Measurements from ENCODE around the gene RNF144B. TPM values are rescaled to one million over a fixed set of nuclear protein-coding genes. Genes with fewer than 3 reads are reported as not detected.

The RNF144B gene
- total RNA-seq = 10 to 100 TPM in 3 of 5 donors, 1 to 10 TPM in 2; 1.7 to 81.7 (median 12.5) TPM
- polyA plus RNA-seq = 1 to 10 TPM; 2.1 to 4.8 (median 4.5) TPM
- long read RNA-seq, donor 1 = 0 reads
- long read RNA-seq, donor 2, full-length matches to known transcripts = 2 of 2 reads
- long read RNA-seq, donor 2, partial matches to known transcripts = 0 of 2 reads
- long read RNA-seq, donor 2, other reads (novel, unspliced or antisense) = 0 of 2 reads
- long read RNA-seq, donor 3, full-length matches to known transcripts = 1 of 1 reads
- long read RNA-seq, donor 3, partial matches to known transcripts = 0 of 1 reads
- long read RNA-seq, donor 3, other reads (novel, unspliced or antisense) = 0 of 1 reads
- long read RNA-seq, donor 4 = 0 reads
- long read RNA-seq, donor 5, partial matches to known transcripts = 5 of 5 reads
- long read RNA-seq, donor 5, other reads (novel, unspliced or antisense) = 0 of 5 reads
- long read RNA-seq, donor 6, full-length matches to known transcripts = 2 of 2 reads
- long read RNA-seq, donor 6, partial matches to known transcripts = 0 of 2 reads
- long read RNA-seq, donor 6, other reads (novel, unspliced or antisense) = 0 of 2 reads
- long read RNA-seq, donor 7 = 0 reads
- long read RNA-seq, donor 8, full-length matches to known transcripts = 2 of 2 reads
- long read RNA-seq, donor 8, partial matches to known transcripts = 0 of 2 reads
- long read RNA-seq, donor 8, other reads (novel, unspliced or antisense) = 0 of 2 reads
- long read RNA-seq, donor 9 = 0 reads
- long read RNA-seq, donor 10 = 0 reads

GRCh38 chr6:18387061-18387721 lies at the start of gene RNF144B:
RNF144B (plus strand) TSS chr6:18387350; CDS start chr6:18399535, 12,185 bp downstream.
- 1 to 3% (median 2%) methylated on average over 35 to 40 of the region's 40 CpGs for WGBS, 5 donors
- no peaks in the 10 kb centered on the region for H3K36me3 ChIP-seq
- intact Hi-C loops (cut with DNase I; ENCODE audit: low total_unique reads) = no loop called here
- no peaks in the 10 kb centered on the region for H3K9me3 ChIP-seq
- H3K4me1 ChIP-seq = peaks cover 22 to 64% (median 37%) of the 10 kb centered on the region in 4 donors
- H3K27me3 ChIP-seq = no peaks in the 10 kb centered on the region
- peak; percentile 92 to 93 for DNase-seq
- TF ChIP-seq EP300 (IDR thresholded peaks at IDR 0.05) (no peak), POLR2AphosphoS5 (IDR thresholded peaks at IDR 0.05) (peak; percentile 35 to 96 (median 95)), CTCF (IDR thresholded peaks at IDR 0.05) (no peak), POLR2A (IDR thresholded peaks at IDR 0.05) (peak in 1 of 4 donors; percentile 29)
- peak within 1 kb of the TSS; percentile 48 to 63 (median 58) for H3K4me3 ChIP-seq
- peak within 1 kb of the TSS; percentile 59 to 93 (median 81) for H3K27ac ChIP-seq

GRCh38 chr6:18339599-18339998 lies 47.6 kb upstream of the RNF144B start:
- no peaks in the 10 kb centered on the region for H3K4me1 ChIP-seq
- H3K36me3 ChIP-seq = no peaks in the 10 kb centered on the region
- TF ChIP-seq POLR2A (IDR thresholded peaks at IDR 0.05) (no peak), POLR2AphosphoS5 (IDR thresholded peaks at IDR 0.05) (no peak), EP300 (IDR thresholded peaks at IDR 0.05) (no peak), CTCF (IDR thresholded peaks at IDR 0.05) (no peak)
- H3K27me3 ChIP-seq = no peaks in the 10 kb centered on the region
- 66 to 85% (median 73%) methylated on average over 1 of the region's 1 CpG for WGBS, 5 donors
- no peak for DNase-seq
- no peaks in the 10 kb centered on the region for H3K9me3 ChIP-seq
- no peak overlapping the region for H3K27ac ChIP-seq
- no peak overlapping the region for H3K4me3 ChIP-seq
- intact Hi-C loops (cut with DNase I; ENCODE audit: low total_unique reads) = no loop called here

GRCh38 chr6:18340781-18341551 lies 46.2 kb upstream of the RNF144B start:
- 78 to 89% (median 80%) methylated on average over 7 of the region's 7 CpGs for WGBS, 5 donors
- TF ChIP-seq POLR2A (IDR thresholded peaks at IDR 0.05) (no peak), EP300 (IDR thresholded peaks at IDR 0.05) (no peak), POLR2AphosphoS5 (IDR thresholded peaks at IDR 0.05) (no peak), CTCF (IDR thresholded peaks at IDR 0.05) (no peak)
- Histone ChIP-seq H3K4me3 (no peak overlapping the region), H3K27ac (no peak overlapping the region), H3K27me3 (no peaks in the 10 kb centered on the region), H3K36me3 (no peaks in the 10 kb centered on the region), H3K4me1 (no peaks in the 10 kb centered on the region), H3K9me3 (no peaks in the 10 kb centered on the region)
- intact Hi-C loops (cut with DNase I; ENCODE audit: low total_unique reads) = no loop called here
- no peak for DNase-seq

Measured in stomach (tissue), 19 donors.